ENCODE results near the gene USP5. TPM values are rescaled to one million over a fixed set of nuclear protein-coding genes. Genes with fewer than 3 reads are reported as not detected.

The USP5 gene
- total RNA-seq, 1 donor from 2014 or later = 60.9 TPM

- Histone ChIP-seq H3K79me2 (ENCODE audit: low read depth) (no peaks in the 10 kb centered on the region), H3F3A (ENCODE audit: low read depth) (peaks cover 66% of the 10 kb centered on the region), H3K9me3 (ENCODE audit: low read depth) (no peaks in the 10 kb centered on the region), H3K4me2 (peak within 1 kb of the TSS; percentile 89), H3K27ac (peak within 1 kb of the TSS; percentile 41), H3K36me3 (no peaks in the 10 kb centered on the region), H3K4me3 (peak within 1 kb of the TSS; percentile 52), H3K9ac (peak within 1 kb of the TSS; percentile 19), H3K4me1 (peaks cover 58% of the 10 kb centered on the region), H4K20me1 (ENCODE audit: low read depth) (no peaks in the 10 kb centered on the region), H3K27me3 (no peaks in the 10 kb centered on the region), H2AFZ (replicated peaks) (no peak within 1 kb of the TSS)
- Mint-ChIP-seq H3K27me3 (ENCODE audit: insufficient read depth, low read depth) (peaks cover 15% of the 10 kb centered on the region), H3K36me3 (peaks cover 12% of the 10 kb centered on the region), H3K27ac (peak within 1 kb of the TSS; percentile 99), H3K9me3 (no peaks in the 10 kb centered on the region), H3K4me1 (peaks cover 81% of the 10 kb centered on the region), H3K4me3 (peak within 1 kb of the TSS; percentile 89)
- no peak for TF ChIP-seq CTCF (IDR thresholded peaks at IDR 0.05)
- TF ChIP-seq EZH2phosphoT487 (IDR thresholded peaks at IDR 0.05) = no peak
- no peak for TF ChIP-seq EZH2 (IDR thresholded peaks at IDR 0.05)
- DNase-seq (ENCODE audit: low spot score) = peak; percentile 92
Measured at GRCh38 chr12:6821591-6822425, 30.1 kb upstream of the USP5 start, which contains the start of gene GPR162. GPR162 (plus strand) TSS chr12:6821821; CDS start chr12:6823899, 2,078 bp downstream.

- Histone ChIP-seq H3K9me3 (ENCODE audit: low read depth) (no peaks in the 10 kb centered on the region), H3K4me1 (peaks cover 64% of the 10 kb centered on the region), H3K27me3 (no peaks in the 10 kb centered on the region), H3K27ac (no peak overlapping the region), H3K79me2 (ENCODE audit: low read depth) (no peaks in the 10 kb centered on the region), H3K9ac (no peak overlapping the region), H3F3A (ENCODE audit: low read depth) (peaks cover 69% of the 10 kb centered on the region), H2AFZ (replicated peaks) (no peak overlapping the region), H3K4me2 (peak overlapping the region; percentile 89), H3K36me3 (no peaks in the 10 kb centered on the region), H4K20me1 (ENCODE audit: low read depth) (no peaks in the 10 kb centered on the region), H3K4me3 (peak overlapping the region; percentile 52)
- no peak for DNase-seq (ENCODE audit: low spot score)
- Mint-ChIP-seq H3K4me3 (peak overlapping the region; percentile 89), H3K36me3 (peaks cover 12% of the 10 kb centered on the region), H3K27me3 (ENCODE audit: insufficient read depth, low read depth) (peaks cover 15% of the 10 kb centered on the region), H3K4me1 (peaks cover 85% of the 10 kb centered on the region), H3K9me3 (no peaks in the 10 kb centered on the region), H3K27ac (peak overlapping the region; percentile 89)
- TF ChIP-seq CTCF (IDR thresholded peaks at IDR 0.05) = no peak
- no peak for TF ChIP-seq EZH2 (IDR thresholded peaks at IDR 0.05)
- no peak for TF ChIP-seq EZH2phosphoT487 (IDR thresholded peaks at IDR 0.05)
Measured at GRCh38 chr12:6822426-6823135, 29.4 kb upstream of the USP5 start.

- TF ChIP-seq EZH2 (IDR thresholded peaks at IDR 0.05) (no peak), EZH2phosphoT487 (IDR thresholded peaks at IDR 0.05) (no peak), CTCF (IDR thresholded peaks at IDR 0.05) (no peak)
- peaks cover 12% of the 10 kb centered on the region for H3K36me3 Mint-ChIP-seq
- H3K36me3 ChIP-seq = no peaks in the 10 kb centered on the region
- H3K4me3 Mint-ChIP-seq = peak overlapping the region; percentile 89
- H4K20me1 ChIP-seq (ENCODE audit: low read depth) = no peaks in the 10 kb centered on the region
- peaks cover 57% of the 10 kb centered on the region for H3K4me1 ChIP-seq
- H2AFZ ChIP-seq (replicated peaks) = no peak overlapping the region
- no peaks in the 10 kb centered on the region for H3K9me3 ChIP-seq (ENCODE audit: low read depth)
- no peak for DNase-seq (ENCODE audit: low spot score)
- no peaks in the 10 kb centered on the region for H3K9me3 Mint-ChIP-seq
- H3K27me3 ChIP-seq = no peaks in the 10 kb centered on the region
- H3F3A ChIP-seq (ENCODE audit: low read depth) = peaks cover 69% of the 10 kb centered on the region
- peaks cover 13% of the 10 kb centered on the region for H3K27me3 Mint-ChIP-seq (ENCODE audit: insufficient read depth, low read depth)
- H3K27ac Mint-ChIP-seq = peak overlapping the region; percentile 35
- no peak overlapping the region for H3K9ac ChIP-seq
- H3K4me2 ChIP-seq = peak overlapping the region; percentile 89
- H3K27ac ChIP-seq = no peak overlapping the region
- no peak overlapping the region for H3K4me3 ChIP-seq
- H3K79me2 ChIP-seq (ENCODE audit: low read depth) = peaks cover 6% of the 10 kb centered on the region
- peaks cover 80% of the 10 kb centered on the region for H3K4me1 Mint-ChIP-seq
Measured at GRCh38 chr12:6823182-6824084, 28.5 kb upstream of the USP5 start.

Data from neural progenitor cell (in vitro differentiated cells).